ENCODE results near the gene CDK19. TPM values are rescaled to one million over a fixed set of nuclear protein-coding genes. Genes with fewer than 3 reads are reported as not detected.

Gene CDK19
- total and polyA plus RNA-seq, 2 of the 13 experiments (the other 11 are each of a cell fraction or from before 2014, with no cell fraction given), result 13.4 to 27.0 TPM

GRCh38 chr6:110566346-110567125 is 248.7 kb downstream of the CDK19 start (continued):
- no peak for TF ChIP-seq ZNF572 (CRISPR knock-in tag; IDR thresholded peaks at IDR 0.05)
- TF ChIP-seq MYNN (CRISPR knock-in tag; IDR thresholded peaks at IDR 0.05; ENCODE audit: low read depth), result no peak
- no peak for TF ChIP-seq ZBTB1 (CRISPR knock-in tag; IDR thresholded peaks at IDR 0.05; ENCODE audit: borderline replicate concordance)
- TF ChIP-seq HMG20B (CRISPR knock-in tag; conservative IDR thresholded peaks at IDR 0.05), result peak; percentile 83; the same call in 1 of the 2 replicates
- no peak for TF ChIP-seq SMAD9 (CRISPR knock-in tag; IDR thresholded peaks at IDR 0.05)
- TF ChIP-seq SIN3A (IDR thresholded peaks at IDR 0.05; ENCODE audit: borderline replicate concordance, low read depth, low read length), result no peak
- no peak for TF ChIP-seq MTF2 (CRISPR knock-in tag; IDR thresholded peaks at IDR 0.05; ENCODE audit: borderline replicate concordance)
- no peak for TF ChIP-seq HBP1 (CRISPR knock-in tag; IDR thresholded peaks at IDR 0.05; ENCODE audit: low read depth)
- peak; percentile 83; the same call in 1 of the 2 replicates for TF ChIP-seq ZNF292 (CRISPR knock-in tag; IDR thresholded peaks at IDR 0.05; ENCODE audit: borderline replicate concordance, low read depth)
- no peak for TF ChIP-seq ZNF576 (CRISPR knock-in tag; IDR thresholded peaks at IDR 0.05)
- no peak for TF ChIP-seq ZNF274 (CRISPR knock-in tag; IDR thresholded peaks at IDR 0.05)
- no peak for TF ChIP-seq ZBTB25 (CRISPR knock-in tag; IDR thresholded peaks at IDR 0.05)
- TF ChIP-seq ZNF724P (CRISPR knock-in tag; IDR thresholded peaks at IDR 0.05; ENCODE audit: borderline replicate concordance), result no peak
- no peak for TF ChIP-seq ZIK1 (CRISPR knock-in tag; IDR thresholded peaks at IDR 0.05; ENCODE audit: borderline replicate concordance, low read depth)
- TF ChIP-seq ZNF441 (CRISPR knock-in tag; IDR thresholded peaks at IDR 0.05; ENCODE audit: borderline replicate concordance), result no peak
- TF ChIP-seq CERS6 (CRISPR knock-in tag; IDR thresholded peaks at IDR 0.05), result no peak
- peak; percentile 52; the same call in 1 of the 2 replicates for TF ChIP-seq KDM6A (CRISPR knock-in tag; IDR thresholded peaks at IDR 0.05; ENCODE audit: low read depth)
- no peak; the same call in 1 of the 2 replicates for TF ChIP-seq TEF (CRISPR knock-in tag; IDR thresholded peaks at IDR 0.05)
- TF ChIP-seq CSRNP2 (CRISPR knock-in tag; conservative IDR thresholded peaks at IDR 0.05; ENCODE audit: low read depth), result no peak
- no peak for TF ChIP-seq SMARCE1 (IDR thresholded peaks at IDR 0.05; ENCODE audit: borderline replicate concordance)
- no peak for TF ChIP-seq ZNF749 (CRISPR knock-in tag; IDR thresholded peaks at IDR 0.05; ENCODE audit: borderline replicate concordance)
- no peak for TF ChIP-seq THAP8 (CRISPR knock-in tag; IDR thresholded peaks at IDR 0.05; ENCODE audit: borderline replicate concordance)

Data from HepG2 (cell line).